NCI-H2227 (cell line): ENCODE measurements around the gene CYB561A3.

Experiments used
- DNase-seq: peaks from one replicate; lab custom pipeline; 2025; ENCODE audit not compliant: unreplicated experiment; lab: John Stamatoyannopoulos, UW

The CYB561A3 gene

GRCh38 chr11:61329871-61330270 lies 31.8 kb downstream of the CYB561A3 start:
- no peak for DNase-seq

GRCh38 chr11:61328351-61328750 lies 33.3 kb downstream of the CYB561A3 start:
- no peak for DNase-seq

GRCh38 chr11:61327669-61328071 lies 34.0 kb downstream of the CYB561A3 start:
- DNase-seq = no peak

- no peak for DNase-seq
Observed at GRCh38 chr11:61325649-61326414, 35.9 kb downstream of the CYB561A3 start.

GRCh38 chr11:61315260-61315659 lies 46.4 kb downstream of the CYB561A3 start:
- DNase-seq = no peak

- DNase-seq = no peak
Observed at GRCh38 chr11:61310749-61311148, 50.9 kb downstream of the CYB561A3 start.

- DNase-seq = no peak
Observed at GRCh38 chr11:61309739-61310138, 51.9 kb downstream of the CYB561A3 start.

- DNase-seq = no peak
Observed at GRCh38 chr11:61309141-61309540, 52.5 kb downstream of the CYB561A3 start.

- no peak for DNase-seq
Observed at GRCh38 chr11:61307354-61307753, 54.3 kb downstream of the CYB561A3 start.

GRCh38 chr11:61306221-61306620 lies 55.5 kb downstream of the CYB561A3 start:
- DNase-seq = no peak

- DNase-seq = no peak
Observed at GRCh38 chr11:61305417-61305816, 56.3 kb downstream of the CYB561A3 start.

GRCh38 chr11:61303725-61304124 lies 58.0 kb downstream of the CYB561A3 start:
- DNase-seq = no peak

GRCh38 chr11:61302550-61302949 lies 59.1 kb downstream of the CYB561A3 start:
- DNase-seq = no peak
